ENCODE results near the gene PKD2.
"Not testable (repeated sequence)": the region's sequence is repeated elsewhere in the genome, so short reads cannot be mapped to it uniquely, and the experiment has no call there.

The PKD2 gene

DNA sequence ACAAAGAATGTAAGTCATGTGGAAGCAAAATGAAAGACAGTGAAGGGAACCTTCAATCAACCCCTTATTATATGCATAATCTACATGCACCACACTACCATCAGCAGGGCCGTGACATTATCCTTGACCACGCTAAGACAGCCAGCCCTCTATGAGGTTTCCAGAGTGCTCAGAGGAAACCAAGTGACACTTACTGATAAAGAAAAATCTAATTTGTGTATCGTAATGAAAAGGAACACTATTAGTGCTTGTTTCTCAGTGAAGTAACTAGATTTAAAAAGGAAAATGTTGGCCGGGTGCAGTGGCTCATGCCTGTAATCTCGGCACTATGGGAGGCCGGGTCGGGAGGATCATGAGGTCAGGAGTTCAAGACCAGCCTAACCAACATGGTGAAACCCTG lies 94.6 kb downstream of the PKD2 start:
- Histone ChIP-seq H3K36me3 (no peaks in the 10 kb centered on the region), H3K9me3 (ENCODE audit: severe bottlenecking) (no peaks in the 10 kb centered on the region), H3K27ac (no peak overlapping the region), H3K4me3 (ENCODE audit: low read depth, low read length) (no peak overlapping the region), H3K27me3 (ENCODE audit: insufficient read depth, low read depth, severe bottlenecking) (no peaks in the 10 kb centered on the region)
- no peak for DNase-seq
- TF ChIP-seq, protein P1, sequence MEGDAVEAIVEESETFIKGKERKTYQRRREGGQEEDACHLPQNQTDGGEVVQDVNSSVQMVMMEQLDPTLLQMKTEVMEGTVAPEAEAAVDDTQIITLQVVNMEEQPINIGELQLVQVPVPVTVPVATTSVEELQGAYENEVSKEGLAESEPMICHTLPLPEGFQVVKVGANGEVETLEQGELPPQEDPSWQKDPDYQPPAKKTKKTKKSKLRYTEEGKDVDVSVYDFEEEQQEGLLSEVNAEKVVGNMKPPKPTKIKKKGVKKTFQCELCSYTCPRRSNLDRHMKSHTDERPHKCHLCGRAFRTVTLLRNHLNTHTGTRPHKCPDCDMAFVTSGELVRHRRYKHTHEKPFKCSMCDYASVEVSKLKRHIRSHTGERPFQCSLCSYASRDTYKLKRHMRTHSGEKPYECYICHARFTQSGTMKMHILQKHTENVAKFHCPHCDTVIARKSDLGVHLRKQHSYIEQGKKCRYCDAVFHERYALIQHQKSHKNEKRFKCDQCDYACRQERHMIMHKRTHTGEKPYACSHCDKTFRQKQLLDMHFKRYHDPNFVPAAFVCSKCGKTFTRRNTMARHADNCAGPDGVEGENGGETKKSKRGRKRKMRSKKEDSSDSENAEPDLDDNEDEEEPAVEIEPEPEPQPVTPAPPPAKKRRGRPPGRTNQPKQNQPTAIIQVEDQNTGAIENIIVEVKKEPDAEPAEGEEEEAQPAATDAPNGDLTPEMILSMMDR (IDR thresholded peaks at IDR 0.05; ENCODE audit: low read depth, low read length): no peak

DNA sequence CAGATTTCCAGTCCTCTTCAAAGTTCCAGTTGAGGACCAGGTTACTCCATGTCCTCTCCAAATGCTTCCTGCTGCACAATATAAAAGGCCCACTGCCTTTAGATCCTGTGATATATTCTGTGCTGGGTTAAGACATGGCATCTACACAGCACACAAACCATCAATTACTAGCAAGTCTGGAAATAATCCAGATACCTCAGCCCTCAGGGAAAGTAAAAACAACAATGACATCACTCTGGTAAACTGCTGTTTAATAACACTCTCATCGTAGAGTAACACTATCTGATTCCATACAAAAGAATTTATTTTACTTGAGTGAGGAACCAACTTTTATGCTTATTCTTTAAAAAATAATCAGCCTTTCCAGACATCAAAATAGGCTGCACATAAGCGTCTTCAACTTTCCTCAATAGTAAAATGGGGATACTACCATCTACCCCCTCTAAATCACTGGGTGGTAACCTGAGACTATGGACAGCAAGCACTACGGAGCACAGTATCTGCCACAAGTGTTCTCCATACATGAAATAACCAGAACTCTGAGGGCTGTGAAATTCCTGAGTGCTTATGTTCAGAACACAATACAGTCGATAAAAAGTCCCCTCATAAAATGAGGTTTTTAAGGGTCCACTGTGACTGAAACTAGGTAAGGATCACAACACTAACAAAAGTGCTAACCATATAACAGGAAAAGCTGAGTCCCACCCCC lies 97.6 kb downstream of the PKD2 start:
- no peaks in the 10 kb centered on the region for H3K27me3 ChIP-seq (ENCODE audit: insufficient read depth, low read depth, severe bottlenecking)
- no peak overlapping the region for H3K27ac ChIP-seq
- no peaks in the 10 kb centered on the region for H3K36me3 ChIP-seq
- H3K9me3 ChIP-seq (ENCODE audit: severe bottlenecking): no peaks in the 10 kb centered on the region
- H3K4me3 ChIP-seq (ENCODE audit: low read depth, low read length): no peak overlapping the region
- DNase-seq: no peak
- TF ChIP-seq, protein P1 (IDR thresholded peaks at IDR 0.05; ENCODE audit: low read depth, low read length): no peak

DNA sequence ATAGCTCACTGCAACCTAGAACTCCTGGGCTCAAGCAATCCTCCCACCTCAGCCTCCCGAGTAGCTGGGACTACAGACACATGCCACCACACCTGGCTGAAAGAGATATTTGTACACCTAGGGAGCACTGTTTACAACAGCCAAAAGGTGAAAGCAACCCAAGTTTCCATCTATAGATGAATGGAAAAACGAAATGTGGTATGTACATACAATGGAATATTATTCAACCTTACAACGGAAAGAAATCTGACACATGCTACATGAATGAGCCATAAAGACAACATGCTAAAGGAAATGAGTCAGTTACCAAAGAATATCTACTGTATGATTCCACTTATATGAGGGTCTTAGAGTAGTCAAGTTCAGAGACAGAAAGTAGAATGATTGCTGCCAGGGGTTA lies 98.8 kb downstream of the PKD2 start:
- H3K27ac ChIP-seq: no peak overlapping the region
- DNase-seq: no peak
- TF ChIP-seq, protein P1 (IDR thresholded peaks at IDR 0.05; ENCODE audit: low read depth, low read length): no peak
- H3K36me3 ChIP-seq: no peaks in the 10 kb centered on the region
- H3K4me3 ChIP-seq (ENCODE audit: low read depth, low read length): no peak overlapping the region
- H3K27me3 ChIP-seq (ENCODE audit: insufficient read depth, low read depth, severe bottlenecking): no peaks in the 10 kb centered on the region
- no peaks in the 10 kb centered on the region for H3K9me3 ChIP-seq (ENCODE audit: severe bottlenecking)

DNA sequence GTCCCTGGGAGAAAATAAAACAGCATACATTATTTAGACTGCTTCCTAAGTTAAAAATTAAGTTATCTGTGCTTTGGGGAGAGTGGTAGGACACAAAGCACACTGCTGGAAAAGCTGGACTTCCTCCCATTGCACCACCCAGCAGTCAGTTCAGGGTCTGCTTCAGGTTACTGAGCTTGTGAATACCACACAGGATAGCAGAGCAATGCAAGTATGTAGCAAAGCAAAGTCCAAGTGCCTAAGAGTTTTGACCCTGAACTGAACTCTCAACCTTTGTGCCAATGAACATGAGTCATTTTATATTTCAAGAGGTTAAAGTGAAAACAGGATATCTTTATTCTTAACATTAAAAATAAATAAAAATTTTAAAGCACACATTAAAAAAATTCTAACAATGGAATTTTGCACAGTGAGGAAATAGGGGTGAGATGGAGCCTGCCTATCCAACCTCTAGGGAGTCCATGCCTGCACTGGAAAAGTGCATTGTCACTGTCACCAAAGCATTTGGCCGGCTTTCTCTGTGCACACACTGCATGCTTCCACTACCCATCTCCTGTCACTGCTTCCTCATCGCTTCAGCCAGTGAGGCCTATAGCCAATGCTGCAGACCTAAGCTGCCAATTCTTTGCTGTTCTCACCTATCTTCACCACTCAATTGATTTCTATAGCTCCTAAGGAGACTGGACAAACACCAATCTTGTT lies 100.1 kb downstream of the PKD2 start:
- DNase-seq: no peak
- H3K27ac ChIP-seq: no peak overlapping the region
- H3K4me3 ChIP-seq (ENCODE audit: low read depth, low read length): no peak overlapping the region

DNA sequence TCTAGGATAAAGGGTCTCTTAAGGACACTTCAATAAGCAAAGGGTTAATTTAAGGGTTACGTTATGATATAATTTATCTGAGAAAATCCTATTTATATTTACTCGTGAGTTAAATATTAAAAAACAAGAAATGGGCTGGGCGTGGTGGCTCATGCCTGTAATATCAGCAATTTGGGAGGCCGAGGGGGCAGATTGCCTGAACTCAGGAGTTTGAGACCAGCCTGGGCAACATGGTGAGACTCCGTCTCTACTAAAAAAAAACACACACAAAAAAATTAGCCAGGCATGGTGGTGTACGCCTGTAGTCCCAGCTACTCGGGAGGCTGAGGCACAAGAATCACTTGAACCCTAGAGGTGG lies 100.7 kb downstream of the PKD2 start:
- not testable (repeated sequence) for H3K36me3 ChIP-seq; H3K27me3 ChIP-seq (ENCODE audit: insufficient read depth, low read depth, severe bottlenecking); H3K9me3 ChIP-seq (ENCODE audit: severe bottlenecking); H3K4me3 ChIP-seq (ENCODE audit: low read depth, low read length); H3K27ac ChIP-seq; DNase-seq

More for the DNA sequence above, 100.1 kb downstream of the PKD2 start:
- Histone ChIP-seq H3K9me3 (ENCODE audit: severe bottlenecking) (no peaks in the 10 kb centered on the region), H3K27me3 (ENCODE audit: insufficient read depth, low read depth, severe bottlenecking) (no peaks in the 10 kb centered on the region), H3K36me3 (no peaks in the 10 kb centered on the region)
- TF ChIP-seq, protein P1 (IDR thresholded peaks at IDR 0.05; ENCODE audit: low read depth, low read length): no peak

DNA sequence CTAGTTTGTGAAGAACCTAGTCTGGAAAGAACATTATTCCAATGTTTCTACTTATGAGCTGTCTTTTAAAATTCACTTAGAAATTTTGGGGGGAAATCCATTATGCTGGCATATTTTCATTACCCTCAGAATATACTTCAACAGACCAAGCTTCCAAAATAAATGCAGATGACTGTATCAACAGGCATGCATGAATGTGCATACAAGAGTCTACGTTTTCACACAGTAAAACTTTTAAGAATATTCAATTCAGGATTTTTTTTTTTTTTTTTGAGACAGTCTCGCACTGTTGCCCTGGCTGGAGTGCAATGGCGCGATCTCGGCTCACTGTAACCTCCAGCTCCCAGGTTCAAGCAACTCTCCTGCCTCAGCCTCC lies 101.3 kb downstream of the PKD2 start:
- H3K27ac ChIP-seq: no peak overlapping the region

More for the DNA sequence above, 101.3 kb downstream of the PKD2 start:
- Histone ChIP-seq H3K4me3 (ENCODE audit: low read depth, low read length) (no peak overlapping the region), H3K36me3 (no peaks in the 10 kb centered on the region), H3K27me3 (ENCODE audit: insufficient read depth, low read depth, severe bottlenecking) (no peaks in the 10 kb centered on the region), H3K9me3 (ENCODE audit: severe bottlenecking) (no peaks in the 10 kb centered on the region)
- DNase-seq: no peak
- TF ChIP-seq, protein P1 (IDR thresholded peaks at IDR 0.05; ENCODE audit: low read depth, low read length): no peak
